Activated naive CD4-positive, alpha-beta T cell treated with anti-CD3 and anti-CD28 coated beads, Interleukin-2, amount 50 U/mL, for 24 hours (primary cell): ENCODE measurements around the gene ARL5A.
"Not testable (repeated sequence)": the region's sequence is repeated elsewhere in the genome, so short reads cannot be mapped to it uniquely, and the experiment has no call there.

ENCODE experiments used
- H3K27ac Mint-ChIP-seq: one replicate; pipeline ENCODE4 v1.8.0; 2021; ENCODE audit warnings: mild to moderate bottlenecking, mixed read lengths
- H3K27me3 Mint-ChIP-seq: one replicate; pipeline ENCODE4 v1.8.0; 2021; ENCODE audit warnings: mixed read lengths
- H3K36me3 Mint-ChIP-seq: one replicate; pipeline ENCODE4 v1.8.0; 2021; ENCODE audit warnings: mixed read lengths
- H3K4me1 Mint-ChIP-seq: one replicate; pipeline ENCODE4 v1.8.0; 2021; ENCODE audit warnings: mixed read lengths
- H3K4me3 Mint-ChIP-seq: one replicate; pipeline ENCODE4 v1.8.0; 2021; ENCODE audit warnings: mild to moderate bottlenecking, mixed read lengths
- H3K9me3 Mint-ChIP-seq: one replicate; pipeline ENCODE4 v1.8.0; 2021; ENCODE audit warnings: mixed read lengths

ARL5A gene

DNA sequence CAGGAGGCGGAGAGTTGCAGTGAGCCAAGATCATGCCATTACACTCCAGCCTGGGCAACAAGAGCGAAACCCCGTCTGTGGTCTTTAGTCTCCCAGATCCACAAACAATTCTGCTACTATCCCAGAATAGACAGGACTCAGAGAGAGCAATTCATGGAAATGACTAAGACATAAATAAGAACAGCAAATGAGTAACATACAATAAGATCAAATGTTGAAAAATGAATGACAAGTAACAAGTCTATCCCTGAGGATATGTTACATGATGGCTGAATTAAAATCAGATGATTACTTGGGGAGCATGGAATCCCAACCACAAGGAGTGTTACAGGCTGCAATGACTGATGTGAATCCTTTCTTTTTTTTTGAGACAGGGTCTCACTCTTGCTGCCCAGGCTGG lies 10.3 kb downstream of the ARL5A start:
- Mint-ChIP-seq H3K27me3 (no peaks in the 10 kb centered on the region), H3K36me3 (peaks cover 13% of the 10 kb centered on the region), H3K27ac (no peak overlapping the region), H3K4me1 (peaks cover 58% of the 10 kb centered on the region), H3K4me3 (no peak overlapping the region), H3K9me3 (no peaks in the 10 kb centered on the region)

- peaks cover 16% of the 10 kb centered on the region for H3K36me3 Mint-ChIP-seq
- no peak overlapping the region for H3K4me3 Mint-ChIP-seq
- no peaks in the 10 kb centered on the region for H3K27me3 Mint-ChIP-seq
- H3K27ac Mint-ChIP-seq = no peak overlapping the region
- no peaks in the 10 kb centered on the region for H3K9me3 Mint-ChIP-seq
- H3K4me1 Mint-ChIP-seq = peaks cover 48% of the 10 kb centered on the region
These were observed 11.4 kb downstream of the ARL5A start for GRCh38 chr2:151816843-151817242.

DNA sequence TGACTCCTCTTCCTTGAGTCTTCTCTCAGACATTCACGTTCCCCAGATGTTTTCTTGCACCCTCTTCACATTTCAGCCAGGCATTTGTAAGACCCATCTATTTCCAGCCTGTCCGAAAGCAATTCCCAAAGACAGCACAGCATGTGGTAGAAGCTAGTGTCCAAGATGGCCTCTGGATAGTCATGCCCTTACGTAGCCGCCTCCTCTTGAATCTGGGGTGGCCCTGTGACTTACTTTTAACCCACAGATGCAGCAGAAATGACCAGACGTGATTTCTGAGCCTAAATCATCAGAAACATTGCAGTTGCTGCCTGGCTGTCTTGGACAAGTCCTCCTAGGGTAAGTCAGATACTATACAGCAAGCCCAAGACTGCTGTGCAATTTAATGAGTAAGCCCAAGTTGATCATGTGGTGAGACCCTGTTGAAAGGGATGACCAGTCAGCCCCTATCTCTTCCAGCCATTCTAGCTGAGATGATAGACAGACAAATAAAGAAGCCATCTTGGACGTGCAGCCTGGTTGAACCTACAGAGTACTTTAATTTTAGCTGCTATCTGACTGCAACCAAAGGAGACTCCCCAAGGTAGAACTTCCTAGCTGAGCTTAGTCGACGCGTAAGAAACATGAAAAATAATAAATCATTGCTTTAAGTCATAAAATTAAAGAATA lies 12.3 kb downstream of the ARL5A start:
- no peak overlapping the region for H3K27ac Mint-ChIP-seq
- no peak overlapping the region for H3K4me3 Mint-ChIP-seq
- H3K9me3 Mint-ChIP-seq = no peaks in the 10 kb centered on the region
- peaks cover 21% of the 10 kb centered on the region for H3K36me3 Mint-ChIP-seq
- H3K27me3 Mint-ChIP-seq = no peaks in the 10 kb centered on the region
- H3K4me1 Mint-ChIP-seq = peaks cover 42% of the 10 kb centered on the region

GRCh38 chr2:151810489-151810888 lies 17.7 kb downstream of the ARL5A start:
- Mint-ChIP-seq H3K9me3 (no peaks in the 10 kb centered on the region), H3K27ac (peak overlapping the region; percentile 59), H3K27me3 (no peaks in the 10 kb centered on the region), H3K4me1 (peaks cover 12% of the 10 kb centered on the region), H3K4me3 (no peak overlapping the region), H3K36me3 (peaks cover 25% of the 10 kb centered on the region)

- Mint-ChIP-seq H3K4me1 (peaks cover 8% of the 10 kb centered on the region), H3K4me3 (no peak overlapping the region), H3K36me3 (peaks cover 25% of the 10 kb centered on the region), H3K27ac (no peak overlapping the region), H3K9me3 (no peaks in the 10 kb centered on the region), H3K27me3 (no peaks in the 10 kb centered on the region)
These were observed 19.2 kb downstream of the ARL5A start for GRCh38 chr2:151809073-151809383.

DNA sequence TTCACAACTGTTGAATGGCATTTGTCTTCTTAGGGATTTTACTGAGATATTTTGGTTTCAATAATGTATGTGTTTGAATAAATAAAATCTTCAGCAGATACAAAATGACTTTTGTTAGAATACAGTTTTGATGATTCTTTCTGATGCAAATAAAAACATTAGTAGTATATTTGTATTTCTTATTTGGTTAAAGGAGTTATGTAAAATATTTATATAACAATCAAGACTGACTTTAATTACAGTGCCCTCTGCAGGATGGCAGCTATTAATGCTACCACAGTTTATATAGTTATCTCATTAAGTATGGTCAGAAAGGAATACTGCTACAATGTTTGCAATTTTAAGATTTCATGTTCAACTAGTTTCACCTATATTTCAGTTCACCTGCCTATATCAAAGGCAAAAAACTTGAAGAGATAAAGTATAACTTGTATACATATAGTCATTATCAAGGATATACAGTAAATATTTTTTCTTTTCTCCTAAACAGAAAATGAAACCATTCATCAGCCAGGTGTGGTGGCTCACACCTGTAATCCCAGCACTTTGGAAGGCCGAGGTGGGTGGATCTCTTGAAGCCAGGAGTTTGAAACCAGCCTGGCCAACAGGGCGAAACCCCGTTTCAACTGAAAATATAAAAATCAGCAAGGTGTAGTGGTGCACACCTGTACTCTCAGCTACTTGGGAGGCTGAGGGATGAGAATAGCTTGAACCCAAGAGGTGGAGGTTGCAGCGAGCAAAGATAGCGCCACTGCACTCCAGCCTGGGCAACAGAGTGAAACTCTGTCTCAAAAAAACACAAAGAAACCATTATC lies 19.8 kb downstream of the ARL5A start:
- H3K4me3 Mint-ChIP-seq = no peak overlapping the region
- no peak overlapping the region for H3K27ac Mint-ChIP-seq
- H3K4me1 Mint-ChIP-seq = peaks cover 8% of the 10 kb centered on the region
- H3K27me3 Mint-ChIP-seq = no peaks in the 10 kb centered on the region
- H3K36me3 Mint-ChIP-seq = peaks cover 24% of the 10 kb centered on the region
- no peaks in the 10 kb centered on the region for H3K9me3 Mint-ChIP-seq

GRCh38 chr2:151805961-151806360 lies 22.3 kb downstream of the ARL5A start:
- Mint-ChIP-seq H3K27ac (no peak overlapping the region), H3K27me3 (no peaks in the 10 kb centered on the region), H3K36me3 (peaks cover 17% of the 10 kb centered on the region), H3K4me1 (peaks cover 11% of the 10 kb centered on the region), H3K4me3 (no peak overlapping the region), H3K9me3 (no peaks in the 10 kb centered on the region)

DNA sequence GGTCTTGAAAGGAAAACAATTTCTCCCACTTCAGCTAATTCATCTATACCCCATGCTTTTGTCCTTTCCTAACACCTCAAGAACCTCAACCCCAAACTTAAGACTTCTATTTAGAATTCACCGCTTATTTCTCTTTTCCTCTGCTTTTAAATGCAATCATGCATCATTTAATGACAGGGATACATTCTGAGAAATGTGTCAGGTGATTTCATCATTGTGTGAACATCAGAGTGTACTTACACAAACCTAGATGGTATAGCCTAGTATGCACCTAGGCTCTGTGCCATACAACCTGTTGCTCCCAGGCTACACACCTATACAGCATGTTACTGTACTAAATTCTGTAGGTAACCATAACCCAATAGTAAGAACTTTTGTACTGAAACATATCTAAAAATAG lies 22.9 kb downstream of the ARL5A start:
- Mint-ChIP-seq H3K27ac (no peak overlapping the region), H3K36me3 (peaks cover 16% of the 10 kb centered on the region), H3K4me3 (no peak overlapping the region), H3K4me1 (peaks cover 14% of the 10 kb centered on the region), H3K9me3 (no peaks in the 10 kb centered on the region), H3K27me3 (no peaks in the 10 kb centered on the region)

DNA sequence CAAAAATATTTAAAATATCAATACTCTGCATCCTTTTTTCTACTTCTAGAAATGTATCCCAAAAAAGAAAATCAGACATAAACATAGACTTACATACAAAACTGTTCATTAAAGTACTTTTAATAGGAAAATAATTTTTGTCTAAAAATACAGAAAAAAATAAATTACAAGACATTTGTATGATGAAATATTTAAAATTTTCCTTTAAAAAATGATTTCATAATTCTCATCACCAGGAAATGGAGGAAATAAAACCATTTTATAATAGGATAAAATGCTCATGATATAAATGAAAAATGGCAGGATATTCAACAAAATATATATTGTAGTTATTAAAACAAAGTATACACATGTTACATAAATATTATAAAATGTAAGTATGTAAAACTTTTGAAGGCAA lies 24.4 kb downstream of the ARL5A start:
- Mint-ChIP-seq H3K4me3 (no peak overlapping the region), H3K27ac (no peak overlapping the region), H3K9me3 (no peaks in the 10 kb centered on the region), H3K36me3 (peaks cover 17% of the 10 kb centered on the region), H3K4me1 (peaks cover 14% of the 10 kb centered on the region), H3K27me3 (no peaks in the 10 kb centered on the region)

GRCh38 chr2:151802315-151802714 lies 25.9 kb downstream of the ARL5A start:
- no peaks in the 10 kb centered on the region for H3K9me3 Mint-ChIP-seq
- no peak overlapping the region for H3K27ac Mint-ChIP-seq
- H3K36me3 Mint-ChIP-seq = peaks cover 17% of the 10 kb centered on the region
- H3K4me3 Mint-ChIP-seq = no peak overlapping the region
- H3K4me1 Mint-ChIP-seq = peaks cover 10% of the 10 kb centered on the region
- H3K27me3 Mint-ChIP-seq = no peaks in the 10 kb centered on the region

- Mint-ChIP-seq H3K4me3 (no peak overlapping the region), H3K36me3 (peaks cover 26% of the 10 kb centered on the region), H3K27me3 (no peaks in the 10 kb centered on the region), H3K9me3 (no peaks in the 10 kb centered on the region), H3K4me1 (peaks cover 10% of the 10 kb centered on the region), H3K27ac (no peak overlapping the region)
These were observed 28.3 kb downstream of the ARL5A start for GRCh38 chr2:151799886-151800292.

- H3K27ac Mint-ChIP-seq = no peak overlapping the region
- H3K4me1 Mint-ChIP-seq = peaks cover 10% of the 10 kb centered on the region
- no peaks in the 10 kb centered on the region for H3K27me3 Mint-ChIP-seq
- H3K36me3 Mint-ChIP-seq = peaks cover 20% of the 10 kb centered on the region
- H3K9me3 Mint-ChIP-seq = no peaks in the 10 kb centered on the region
- H3K4me3 Mint-ChIP-seq = no peak overlapping the region
These were observed 31.4 kb downstream of the ARL5A start for GRCh38 chr2:151796774-151797173.

DNA sequence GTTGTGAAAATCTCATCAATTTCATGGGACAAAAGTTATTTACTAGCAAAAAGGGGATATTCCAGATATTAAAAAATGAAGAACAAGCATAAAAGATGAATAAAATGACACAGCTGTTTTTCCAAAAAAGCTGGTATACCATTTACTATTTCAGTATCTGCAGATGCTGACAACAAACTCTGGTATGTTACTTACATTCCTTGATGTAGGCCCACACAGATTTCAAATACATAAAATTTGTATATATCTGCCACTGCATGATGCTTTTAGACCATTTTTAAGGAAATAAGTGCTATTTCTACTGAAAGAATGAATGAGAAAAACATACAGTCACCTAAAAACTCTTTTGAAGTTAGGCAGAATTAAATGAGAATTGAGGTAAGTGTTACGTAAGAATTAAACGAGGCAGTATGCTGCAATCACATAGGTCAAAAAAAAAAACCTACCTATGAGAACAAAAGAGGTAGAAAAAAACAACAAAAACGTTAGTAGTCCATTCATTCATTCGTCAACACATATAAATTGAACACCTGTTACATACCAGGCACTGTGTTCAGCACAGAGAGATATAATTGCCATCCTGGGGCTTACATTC lies 32.5 kb downstream of the ARL5A start:
- Mint-ChIP-seq H3K27ac (no peak overlapping the region), H3K4me1 (peaks cover 5% of the 10 kb centered on the region), H3K4me3 (no peak overlapping the region), H3K9me3 (no peaks in the 10 kb centered on the region), H3K27me3 (no peaks in the 10 kb centered on the region), H3K36me3 (peaks cover 22% of the 10 kb centered on the region)

DNA sequence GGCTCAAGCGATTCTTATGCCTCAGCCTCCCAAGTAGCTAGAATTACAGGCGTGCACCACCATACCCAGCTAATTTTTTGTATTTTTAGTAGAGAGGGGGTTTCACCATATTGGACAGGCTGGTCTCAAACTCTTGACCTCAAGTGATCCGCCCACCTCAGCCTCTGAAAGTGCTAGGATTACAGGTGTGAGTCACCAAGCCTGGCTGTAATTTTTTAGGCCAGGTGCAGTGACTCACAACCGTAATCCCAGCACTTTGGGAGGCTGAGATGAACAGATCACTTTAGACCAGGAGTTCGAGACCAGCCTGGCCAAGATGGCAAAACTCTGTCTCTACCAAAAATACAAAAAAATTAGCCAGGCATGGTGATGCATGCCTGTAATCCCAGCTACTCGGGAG lies 33.8 kb downstream of the ARL5A start:
- not testable (repeated sequence) for H3K9me3 Mint-ChIP-seq, H3K4me1 Mint-ChIP-seq, H3K27me3 Mint-ChIP-seq, H3K27ac Mint-ChIP-seq, H3K4me3 Mint-ChIP-seq
- H3K36me3 Mint-ChIP-seq = peaks cover 19% of the 10 kb centered on the region

GRCh38 chr2:151793123-151793522 lies 35.1 kb downstream of the ARL5A start:
- no peaks in the 10 kb centered on the region for H3K4me1 Mint-ChIP-seq
- H3K27ac Mint-ChIP-seq = no peak overlapping the region
- no peak overlapping the region for H3K4me3 Mint-ChIP-seq
- H3K9me3 Mint-ChIP-seq = no peaks in the 10 kb centered on the region
- no peaks in the 10 kb centered on the region for H3K27me3 Mint-ChIP-seq
- H3K36me3 Mint-ChIP-seq = peaks cover 18% of the 10 kb centered on the region

- Mint-ChIP-seq H3K27me3 (no peaks in the 10 kb centered on the region), H3K27ac (no peak overlapping the region)
These were observed 35.6 kb downstream of the ARL5A start for GRCh38 chr2:151792589-151792988.

More at GRCh38 chr2:151792589-151792988, 35.6 kb downstream of the ARL5A start:
- no peaks in the 10 kb centered on the region for H3K4me1 Mint-ChIP-seq
- H3K4me3 Mint-ChIP-seq = no peak overlapping the region
- peaks cover 20% of the 10 kb centered on the region for H3K36me3 Mint-ChIP-seq
- no peaks in the 10 kb centered on the region for H3K9me3 Mint-ChIP-seq
